ENCODE results near the gene UBE2D2.
"Not testable (repeated sequence)": the region's sequence is repeated elsewhere in the genome, so short reads cannot be mapped to it uniquely, and the experiment has no call there.

UBE2D2 gene

GRCh38 chr5:139560752-139561654 is at the start of gene UBE2D2:
UBE2D2 (plus strand) TSS chr5:139561339; CDS start chr5:139561792, 453 bp downstream.
- Mint-ChIP-seq H3K9me3 (no peaks in the 10 kb centered on the region), H3K36me3 (ENCODE audit: low read depth) (peaks cover 22% of the 10 kb centered on the region), H3K4me3 (peak within 1 kb of the TSS; percentile 93 to 97 (median 96)), H3K27me3 (ENCODE audit: low read depth) (no peaks in the 10 kb centered on the region), H3K27ac (peak within 1 kb of the TSS; percentile 88 to 99 (median 94)), H3K4me1 (peaks cover 32% of the 10 kb centered on the region)
- TF ChIP-seq CTCF (IDR thresholded peaks at IDR 0.05; ENCODE audit: unreplicated experiment in 3 of 3), result no peak

- H3K4me3 Mint-ChIP-seq, result no peak overlapping the region
- peaks cover 13% of the 10 kb centered on the region for H3K4me1 Mint-ChIP-seq
- H3K27me3 Mint-ChIP-seq (ENCODE audit: low read depth), result peaks cover 4% of the 10 kb centered on the region
- H3K9me3 Mint-ChIP-seq, result peaks cover 4% of the 10 kb centered on the region
- TF ChIP-seq CTCF (IDR thresholded peaks at IDR 0.05; ENCODE audit: unreplicated experiment in 3 of 3), result no peak
- peak overlapping the region in 1 of 3 experiments; percentile 41 for H3K27ac Mint-ChIP-seq
- H3K36me3 Mint-ChIP-seq (ENCODE audit: low read depth), result no peaks in the 10 kb centered on the region
Measured at GRCh38 chr5:139512786-139513390, 48.3 kb upstream of the UBE2D2 start.

- peak; percentile 52 to 64 (median 58) for TF ChIP-seq CTCF (IDR thresholded peaks at IDR 0.05; ENCODE audit: unreplicated experiment in 3 of 3)
- Mint-ChIP-seq H3K4me1 (peaks cover 13% of the 10 kb centered on the region), H3K27ac (peak overlapping the region in 2 of 3 experiments; percentile 29 to 57), H3K4me3 (peak overlapping the region in 1 of 3 experiments; percentile 9)
- H3K9me3 Mint-ChIP-seq; H3K36me3 Mint-ChIP-seq (ENCODE audit: low read depth); H3K27me3 Mint-ChIP-seq (ENCODE audit: low read depth): not testable (repeated sequence)
Measured at GRCh38 chr5:139513434-139513833, 47.7 kb upstream of the UBE2D2 start.

- no peak for TF ChIP-seq CTCF (IDR thresholded peaks at IDR 0.05; ENCODE audit: unreplicated experiment in 3 of 3)
- Mint-ChIP-seq H3K9me3 (peaks cover 4% of the 10 kb centered on the region), H3K4me3 (peak overlapping the region in 2 of 3 experiments; percentile 9 to 39), H3K4me1 (peaks cover 17% of the 10 kb centered on the region), H3K27ac (peak overlapping the region in 2 of 3 experiments; percentile 29 to 57), H3K27me3 (ENCODE audit: low read depth) (peaks cover 4% of the 10 kb centered on the region), H3K36me3 (ENCODE audit: low read depth) (no peaks in the 10 kb centered on the region)
Measured at GRCh38 chr5:139513852-139514485, 47.2 kb upstream of the UBE2D2 start.

- peaks cover 5% of the 10 kb centered on the region for H3K27me3 Mint-ChIP-seq (ENCODE audit: low read depth)
- H3K36me3 Mint-ChIP-seq (ENCODE audit: low read depth), result no peaks in the 10 kb centered on the region
- peaks cover 17% of the 10 kb centered on the region for H3K4me1 Mint-ChIP-seq
- peaks cover 4% of the 10 kb centered on the region for H3K9me3 Mint-ChIP-seq
- H3K27ac Mint-ChIP-seq, result no peak overlapping the region
- no peak overlapping the region for H3K4me3 Mint-ChIP-seq
- no peak for TF ChIP-seq CTCF (IDR thresholded peaks at IDR 0.05; ENCODE audit: unreplicated experiment in 3 of 3)
Measured at GRCh38 chr5:139514486-139514856, 46.7 kb upstream of the UBE2D2 start.
